GM21619 (cell line): ENCODE measurements around the gene PDIA3.
A peak's percentile ranks its signal among the peaks of the same experiment; 100 is the strongest.
"Not testable (repeated sequence)": the region's sequence is repeated elsewhere in the genome, so short reads cannot be mapped to it uniquely, and the experiment has no call there.

ENCODE experiments used
- ATAC-seq: cut with Tn5 transposase; IDR thresholded peaks from one replicate; pipeline ENCODE4 v1.9.1; 2021; ENCODE audit not compliant: unreplicated experiment

Gene PDIA3

GRCh38 chr15:43746245-43746902, at the start of gene PDIA3:
Gene PDIA3, plus strand, starts transcription at chr15:43746438. Its CDS starts 102 bp downstream, at chr15:43746540.
- peak; percentile 58 for ATAC-seq

GRCh38 chr15:43702174-43702573, 44.1 kb upstream of the PDIA3 start:
- ATAC-seq = no peak

- no peak for ATAC-seq
Measured at GRCh38 chr15:43702701-43703424, 43.4 kb upstream of the PDIA3 start.

GRCh38 chr15:43710431-43711131, 35.7 kb upstream of the PDIA3 start:
- not testable (repeated sequence) for ATAC-seq

- no peak for ATAC-seq
Measured at GRCh38 chr15:43723151-43723550, 23.1 kb upstream of the PDIA3 start.

- ATAC-seq = not testable (repeated sequence)
Measured at GRCh38 chr15:43726306-43726705, 19.9 kb upstream of the PDIA3 start.

- not testable (repeated sequence) for ATAC-seq
Measured at GRCh38 chr15:43728053-43728725, 18.0 kb upstream of the PDIA3 start.

GRCh38 chr15:43735416-43735815, 10.8 kb upstream of the PDIA3 start:
- no peak for ATAC-seq

GRCh38 chr15:43746903-43747309, 668 bp downstream of the PDIA3 start:
- ATAC-seq = peak; percentile 19

GRCh38 chr15:43748376-43748775, 2.1 kb downstream of the PDIA3 start:
- ATAC-seq = no peak

GRCh38 chr15:43749690-43750345, 3.6 kb downstream of the PDIA3 start:
- peak; percentile 36 for ATAC-seq

GRCh38 chr15:43751885-43752284, 5.6 kb downstream of the PDIA3 start:
- no peak for ATAC-seq

GRCh38 chr15:43762824-43763223, 16.6 kb downstream of the PDIA3 start:
- ATAC-seq = no peak

GRCh38 chr15:43763819-43764446, 17.7 kb downstream of the PDIA3 start:
- ATAC-seq = no peak

GRCh38 chr15:43769584-43770228, 23.5 kb downstream of the PDIA3 start:
- no peak for ATAC-seq

GRCh38 chr15:43771816-43772215, 25.6 kb downstream of the PDIA3 start:
- ATAC-seq = no peak

- ATAC-seq = no peak
Measured at GRCh38 chr15:43772624-43773023, 26.4 kb downstream of the PDIA3 start.

- ATAC-seq = no peak
Measured at GRCh38 chr15:43774062-43774461, 27.8 kb downstream of the PDIA3 start.

- ATAC-seq = no peak
Measured at GRCh38 chr15:43775411-43775965, 29.2 kb downstream of the PDIA3 start.
